GM21423 (cell line): Measurements from ENCODE around the gene ASAP2.
"Not testable (repeated sequence)": the region's sequence is repeated elsewhere in the genome, so short reads cannot be mapped to it uniquely, and the experiment has no call there.

Source experiments
- ATAC-seq: cut with Tn5 transposase; IDR thresholded peaks from one replicate; pipeline ENCODE4 v1.9.1; 2021; ENCODE audit warnings: mild to moderate bottlenecking, moderate library complexity; ENCODE audit not compliant: unreplicated experiment

The ASAP2 gene

GRCh38 chr2:9397201-9397600, 190.6 kb downstream of the ASAP2 start:
- no peak for ATAC-seq

- ATAC-seq: not testable (repeated sequence)
These were observed 191.6 kb downstream of the ASAP2 start for GRCh38 chr2:9398251-9398650.

- no peak for ATAC-seq
These were observed 192.5 kb downstream of the ASAP2 start for GRCh38 chr2:9398881-9399780.

GRCh38 chr2:9400268-9401058, 193.9 kb downstream of the ASAP2 start:
- ATAC-seq: no peak

GRCh38 chr2:9401059-9401547, 194.5 kb downstream of the ASAP2 start:
- no peak for ATAC-seq

- no peak for ATAC-seq
These were observed 195.2 kb downstream of the ASAP2 start for GRCh38 chr2:9401646-9402371.

GRCh38 chr2:9403924-9404323, 197.3 kb downstream of the ASAP2 start:
- no peak for ATAC-seq

GRCh38 chr2:9404451-9404850, 197.8 kb downstream of the ASAP2 start:
- ATAC-seq: no peak

GRCh38 chr2:9405636-9406035, 199.0 kb downstream of the ASAP2 start:
- no peak for ATAC-seq

GRCh38 chr2:9406529-9407362, 200.1 kb downstream of the ASAP2 start:
- no peak for ATAC-seq

- no peak for ATAC-seq
These were observed 200.8 kb downstream of the ASAP2 start for GRCh38 chr2:9407363-9407811.

- no peak for ATAC-seq
These were observed 202.1 kb downstream of the ASAP2 start for GRCh38 chr2:9408641-9409151.

GRCh38 chr2:9410108-9410507, 203.5 kb downstream of the ASAP2 start:
- ATAC-seq: peak; percentile 92

- ATAC-seq: no peak
These were observed 206.2 kb downstream of the ASAP2 start for GRCh38 chr2:9412781-9413180.

GRCh38 chr2:9415516-9416169, 209.0 kb downstream of the ASAP2 start:
- ATAC-seq: no peak

- no peak for ATAC-seq
These were observed 209.8 kb downstream of the ASAP2 start for GRCh38 chr2:9416267-9416961.

GRCh38 chr2:9416962-9417316, 210.3 kb downstream of the ASAP2 start:
- no peak for ATAC-seq

- no peak for ATAC-seq
These were observed 211.1 kb downstream of the ASAP2 start for GRCh38 chr2:9417725-9418124.

- no peak for ATAC-seq
These were observed 212.1 kb downstream of the ASAP2 start for GRCh38 chr2:9418746-9419145.
